ENCODE measurements around the gene RASSF7. TPM values are rescaled to one million over a fixed set of nuclear protein-coding genes. Genes with fewer than 3 reads are reported as not detected.

The RASSF7 gene
- total RNA-seq, 1 donor from 2014 or later: 12.8 TPM

GRCh38 chr11:545171-545570, 15.6 kb upstream of the RASSF7 start:
- peaks cover 2% of the 10 kb centered on the region for H3K36me3 Mint-ChIP-seq
- H3F3A ChIP-seq (ENCODE audit: low read depth): no peaks in the 10 kb centered on the region
- H3K27me3 Mint-ChIP-seq (ENCODE audit: insufficient read depth, low read depth): peaks cover 5% of the 10 kb centered on the region
- no peak overlapping the region for H2AFZ ChIP-seq (replicated peaks)
- peaks cover 8% of the 10 kb centered on the region for H3K4me1 ChIP-seq
- no peak overlapping the region for H3K4me3 Mint-ChIP-seq
- H3K27ac ChIP-seq: no peak overlapping the region
- H3K4me3 ChIP-seq: no peak overlapping the region
- H3K9me3 ChIP-seq (ENCODE audit: low read depth): no peaks in the 10 kb centered on the region
- no peak overlapping the region for H3K27ac Mint-ChIP-seq
- no peak overlapping the region for H3K4me2 ChIP-seq
- peaks cover 9% of the 10 kb centered on the region for H3K4me1 Mint-ChIP-seq
- no peak for DNase-seq (ENCODE audit: low spot score)
- H3K27me3 ChIP-seq: no peaks in the 10 kb centered on the region
- TF ChIP-seq EZH2 (IDR thresholded peaks at IDR 0.05): no peak
- no peak for TF ChIP-seq CTCF (IDR thresholded peaks at IDR 0.05)
- TF ChIP-seq EZH2phosphoT487 (IDR thresholded peaks at IDR 0.05): no peak
- no peaks in the 10 kb centered on the region for H3K9me3 Mint-ChIP-seq
- no peaks in the 10 kb centered on the region for H4K20me1 ChIP-seq (ENCODE audit: low read depth)
- no peaks in the 10 kb centered on the region for H3K36me3 ChIP-seq
- H3K79me2 ChIP-seq (ENCODE audit: low read depth): no peaks in the 10 kb centered on the region
- H3K9ac ChIP-seq: no peak overlapping the region

GRCh38 chr11:548700-549603, 11.8 kb upstream of the RASSF7 start:
- Mint-ChIP-seq H3K4me1 (peaks cover 13% of the 10 kb centered on the region), H3K36me3 (no peaks in the 10 kb centered on the region), H3K27me3 (ENCODE audit: insufficient read depth, low read depth) (peaks cover 5% of the 10 kb centered on the region), H3K4me3 (peak overlapping the region; percentile 71), H3K27ac (peak overlapping the region; percentile 91), H3K9me3 (no peaks in the 10 kb centered on the region)
- Histone ChIP-seq H4K20me1 (ENCODE audit: low read depth) (no peaks in the 10 kb centered on the region), H3K4me3 (no peak overlapping the region), H3K27ac (no peak overlapping the region), H3F3A (ENCODE audit: low read depth) (no peaks in the 10 kb centered on the region), H3K4me1 (no peaks in the 10 kb centered on the region), H2AFZ (replicated peaks) (no peak overlapping the region), H3K9ac (no peak overlapping the region), H3K79me2 (ENCODE audit: low read depth) (no peaks in the 10 kb centered on the region), H3K9me3 (ENCODE audit: low read depth) (no peaks in the 10 kb centered on the region), H3K27me3 (no peaks in the 10 kb centered on the region), H3K4me2 (no peak overlapping the region), H3K36me3 (no peaks in the 10 kb centered on the region)
- TF ChIP-seq EZH2 (IDR thresholded peaks at IDR 0.05): no peak
- no peak for TF ChIP-seq CTCF (IDR thresholded peaks at IDR 0.05)
- TF ChIP-seq EZH2phosphoT487 (IDR thresholded peaks at IDR 0.05): no peak
- DNase-seq (ENCODE audit: low spot score): no peak

GRCh38 chr11:550021-550745, 10.6 kb upstream of the RASSF7 start:
- H3K27me3 ChIP-seq: peaks cover 9% of the 10 kb centered on the region
- H3K36me3 ChIP-seq: no peaks in the 10 kb centered on the region
- H3K79me2 ChIP-seq (ENCODE audit: low read depth): no peaks in the 10 kb centered on the region
- no peaks in the 10 kb centered on the region for H3K9me3 ChIP-seq (ENCODE audit: low read depth)
- H4K20me1 ChIP-seq (ENCODE audit: low read depth): no peaks in the 10 kb centered on the region
- H3K27me3 Mint-ChIP-seq (ENCODE audit: insufficient read depth, low read depth): peaks cover 5% of the 10 kb centered on the region
- H3K4me2 ChIP-seq: no peak overlapping the region
- peak overlapping the region; percentile 42 for H3K27ac Mint-ChIP-seq
- no peak for TF ChIP-seq EZH2 (IDR thresholded peaks at IDR 0.05)
- TF ChIP-seq CTCF (IDR thresholded peaks at IDR 0.05): no peak
- no peak for TF ChIP-seq EZH2phosphoT487 (IDR thresholded peaks at IDR 0.05)
- H3K9me3 Mint-ChIP-seq: no peaks in the 10 kb centered on the region
- no peaks in the 10 kb centered on the region for H3K36me3 Mint-ChIP-seq
- no peak for DNase-seq (ENCODE audit: low spot score)
- H3K27ac ChIP-seq: no peak overlapping the region
- no peak overlapping the region for H2AFZ ChIP-seq (replicated peaks)
- H3F3A ChIP-seq (ENCODE audit: low read depth): no peaks in the 10 kb centered on the region
- peaks cover 13% of the 10 kb centered on the region for H3K4me1 Mint-ChIP-seq
- no peak overlapping the region for H3K4me3 ChIP-seq
- H3K9ac ChIP-seq: no peak overlapping the region
- peaks cover 3% of the 10 kb centered on the region for H3K4me1 ChIP-seq
- no peak overlapping the region for H3K4me3 Mint-ChIP-seq
